LNCAP (cell line): ENCODE data around the gene TFAP2B.

ENCODE experiments used
- TF ChIP-seq, protein P1 (sequence below): fragments of 450-650 bp; IDR thresholded peaks from 2 replicates; pipeline ENCODE4 v1.5.1; 2017; ENCODE audit warnings: mild to moderate bottlenecking

TFAP2B gene

DNA sequence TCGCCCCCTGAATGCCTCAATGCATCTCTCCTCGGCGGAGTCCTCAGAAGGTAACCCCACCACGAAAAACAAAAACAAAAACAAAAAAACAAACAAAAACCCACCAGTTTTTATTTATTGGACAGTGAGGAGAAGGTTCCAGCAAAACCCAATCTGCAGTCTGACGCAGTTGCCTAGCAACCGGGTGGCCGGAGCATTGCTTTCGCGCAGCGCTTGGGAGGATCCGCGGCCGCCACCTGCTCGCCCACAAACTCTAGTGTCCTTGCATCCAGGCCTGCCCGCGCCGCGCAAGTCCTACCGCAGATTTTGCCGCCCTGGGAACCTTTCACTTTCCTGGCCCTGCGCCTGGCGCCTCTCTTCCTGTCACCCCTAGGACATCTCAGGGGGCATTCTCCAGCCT is 17.6 kb downstream of the TFAP2B start:
- TF ChIP-seq, protein P1, sequence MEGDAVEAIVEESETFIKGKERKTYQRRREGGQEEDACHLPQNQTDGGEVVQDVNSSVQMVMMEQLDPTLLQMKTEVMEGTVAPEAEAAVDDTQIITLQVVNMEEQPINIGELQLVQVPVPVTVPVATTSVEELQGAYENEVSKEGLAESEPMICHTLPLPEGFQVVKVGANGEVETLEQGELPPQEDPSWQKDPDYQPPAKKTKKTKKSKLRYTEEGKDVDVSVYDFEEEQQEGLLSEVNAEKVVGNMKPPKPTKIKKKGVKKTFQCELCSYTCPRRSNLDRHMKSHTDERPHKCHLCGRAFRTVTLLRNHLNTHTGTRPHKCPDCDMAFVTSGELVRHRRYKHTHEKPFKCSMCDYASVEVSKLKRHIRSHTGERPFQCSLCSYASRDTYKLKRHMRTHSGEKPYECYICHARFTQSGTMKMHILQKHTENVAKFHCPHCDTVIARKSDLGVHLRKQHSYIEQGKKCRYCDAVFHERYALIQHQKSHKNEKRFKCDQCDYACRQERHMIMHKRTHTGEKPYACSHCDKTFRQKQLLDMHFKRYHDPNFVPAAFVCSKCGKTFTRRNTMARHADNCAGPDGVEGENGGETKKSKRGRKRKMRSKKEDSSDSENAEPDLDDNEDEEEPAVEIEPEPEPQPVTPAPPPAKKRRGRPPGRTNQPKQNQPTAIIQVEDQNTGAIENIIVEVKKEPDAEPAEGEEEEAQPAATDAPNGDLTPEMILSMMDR: no peak

DNA sequence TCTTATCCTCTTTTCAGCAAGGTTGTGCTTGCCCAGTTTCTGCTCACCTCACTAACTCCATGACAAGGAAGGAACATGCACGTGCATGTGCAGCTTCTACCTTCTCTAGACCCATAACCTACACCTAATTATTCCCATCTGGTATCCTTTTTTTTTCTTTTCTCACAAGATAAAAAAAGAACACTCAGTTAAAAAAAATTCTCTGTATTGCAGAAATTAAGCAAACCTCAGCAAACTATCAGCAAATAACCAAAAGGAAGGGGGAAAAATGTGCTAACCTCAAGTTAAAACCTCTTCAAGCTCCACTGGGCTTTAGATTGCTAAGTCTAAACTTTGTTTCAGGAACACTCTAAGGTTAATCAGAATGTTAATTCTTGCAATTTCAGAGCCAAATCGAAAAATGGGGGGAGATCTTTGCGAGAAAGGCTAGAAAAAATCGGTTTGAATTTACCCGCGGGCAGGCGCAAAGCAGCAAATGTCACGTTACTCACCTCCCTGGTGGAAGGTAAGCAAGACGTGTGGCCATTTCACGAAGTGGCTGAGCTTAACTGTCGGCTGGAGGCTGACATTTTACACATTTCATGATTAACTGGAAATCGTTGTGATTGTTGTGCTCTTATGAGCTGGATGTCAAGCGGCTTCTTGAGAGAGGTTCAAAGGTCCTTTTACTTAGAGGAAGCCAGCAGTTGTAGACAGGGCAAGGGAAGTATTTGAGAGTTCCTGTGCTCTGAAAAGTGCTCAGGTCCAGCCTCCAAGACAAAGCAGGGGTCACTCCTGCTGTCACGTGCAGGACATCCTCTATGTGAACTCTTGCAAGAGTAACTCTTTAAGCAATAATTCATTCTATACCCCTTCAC is 19.1 kb downstream of the TFAP2B start:
- TF ChIP-seq, protein P1: no peak

DNA sequence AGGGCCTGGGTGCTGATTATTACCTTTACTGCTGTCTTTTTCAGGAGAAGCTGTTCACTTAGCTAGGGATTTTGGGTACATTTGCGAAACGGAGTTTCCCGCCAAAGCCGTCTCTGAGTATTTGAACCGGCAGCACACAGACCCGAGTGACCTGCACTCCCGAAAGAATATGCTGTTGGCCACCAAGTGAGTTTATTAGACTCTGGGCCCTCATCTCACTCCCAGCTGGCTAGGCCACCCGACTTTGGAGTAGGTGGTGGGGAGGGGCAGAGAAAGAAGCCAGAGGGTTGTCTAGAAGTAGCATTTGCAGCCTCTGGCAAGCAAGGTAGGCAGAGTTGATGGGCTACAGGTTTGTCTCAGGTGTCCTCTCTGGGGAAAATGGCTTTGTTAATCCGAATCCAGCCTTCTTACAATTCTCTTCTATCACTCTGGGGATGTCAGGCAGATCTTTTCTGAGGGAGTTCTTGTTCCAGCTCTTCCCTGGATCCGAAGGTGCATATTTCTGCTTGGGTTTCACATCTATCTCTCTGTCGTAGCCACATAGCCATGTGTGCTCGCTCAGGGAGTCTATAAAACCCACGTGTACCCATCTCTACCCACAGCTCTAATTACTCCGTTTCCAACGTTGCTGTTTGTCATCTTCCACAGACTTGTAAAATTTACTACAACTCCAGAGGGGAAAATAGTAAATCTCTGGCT is 21.6 kb downstream of the TFAP2B start:
- TF ChIP-seq, protein P1: no peak

DNA sequence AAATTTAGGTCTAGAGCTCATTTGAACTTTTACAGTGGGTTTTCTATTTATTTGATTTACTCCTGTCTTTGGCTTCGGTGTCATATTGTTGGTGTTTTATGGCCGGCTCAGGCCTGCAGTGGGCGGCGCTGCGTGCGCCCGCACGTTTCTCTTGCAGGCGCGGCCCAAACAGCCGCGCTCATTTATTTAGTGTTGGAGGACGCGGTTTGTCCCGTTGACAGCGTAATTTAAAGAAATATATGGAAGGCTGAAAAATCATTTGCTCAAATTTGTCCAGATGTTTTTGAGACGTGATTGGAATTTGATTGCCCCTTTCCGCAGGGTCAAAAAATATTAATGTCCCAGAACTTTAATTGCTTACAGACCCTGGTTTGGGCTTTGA is 22.1 kb downstream of the TFAP2B start:
- TF ChIP-seq, protein P1: no peak

DNA sequence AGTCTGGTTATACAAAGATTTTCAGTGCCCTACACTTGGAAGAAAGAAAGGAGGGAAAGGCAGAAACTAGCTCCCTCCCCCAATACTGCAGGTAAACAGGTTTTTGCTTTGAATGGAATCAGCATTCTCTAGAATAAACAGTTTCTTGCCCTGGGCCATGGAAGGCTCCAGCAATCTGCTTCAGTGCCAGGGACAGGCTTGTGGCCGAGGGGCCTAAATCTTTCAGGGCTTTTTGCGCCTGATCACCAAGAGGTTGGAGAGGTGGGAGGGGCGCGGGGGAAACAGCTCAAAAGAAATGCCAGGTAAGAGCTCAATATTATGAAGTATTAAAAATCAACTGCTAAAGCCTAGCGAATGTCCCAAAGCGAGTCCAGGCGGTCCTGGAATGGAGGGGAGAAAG is 23.8 kb downstream of the TFAP2B start:
- TF ChIP-seq, protein P1: no peak

DNA sequence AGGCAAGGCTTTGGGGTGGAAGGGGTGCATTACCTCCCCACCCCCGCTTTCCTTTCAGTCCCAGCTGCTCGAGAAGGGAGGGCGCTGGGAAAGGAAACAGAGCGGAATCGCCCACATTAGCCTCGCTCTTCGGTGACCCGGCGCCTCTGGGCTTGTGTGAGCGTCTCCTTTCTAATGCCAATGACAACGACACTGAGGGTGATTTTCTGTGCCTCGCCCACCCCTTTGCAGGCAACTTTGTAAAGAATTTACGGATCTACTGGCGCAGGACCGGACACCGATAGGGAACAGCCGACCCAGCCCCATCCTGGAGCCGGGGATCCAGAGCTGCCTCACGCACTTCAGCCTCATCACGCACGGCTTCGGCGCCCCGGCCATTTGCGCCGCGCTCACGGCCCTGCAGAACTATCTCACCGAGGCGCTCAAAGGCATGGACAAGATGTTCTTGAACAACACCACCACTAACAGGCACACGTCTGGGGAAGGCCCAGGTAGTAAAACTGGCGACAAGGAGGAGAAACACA is 24.3 kb downstream of the TFAP2B start:
- TF ChIP-seq, protein P1: no peak

DNA sequence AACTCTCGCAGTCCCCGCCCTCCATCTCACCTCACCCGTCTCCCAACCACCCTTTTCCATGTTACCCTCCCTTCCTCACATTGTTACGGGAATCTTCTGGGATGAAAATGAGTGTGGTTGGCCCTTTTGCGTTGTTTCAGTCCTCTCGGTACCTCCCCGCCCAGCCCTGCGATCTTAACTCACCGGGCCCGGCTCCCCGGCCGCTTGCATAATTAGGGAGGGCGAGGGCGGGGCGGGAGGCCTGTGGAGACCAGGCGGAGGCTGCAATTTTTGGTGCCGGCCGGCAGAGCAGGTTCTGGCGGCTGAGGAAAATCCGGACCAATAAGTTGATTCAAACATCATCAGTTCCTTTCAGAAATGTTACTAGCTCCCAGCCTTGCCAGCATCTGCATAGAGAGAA is 25.2 kb downstream of the TFAP2B start:
- TF ChIP-seq, protein P1: no peak
